Stimulated activated CD4-positive, alpha-beta T cell treated with anti-CD3 and anti-CD28 coated beads, Interleukin-4, amount 100 ng/mL, for 48 hours (primary cell): Measurements from ENCODE around the gene SACM1L.

Experiments
- DNase-seq, 2 donors: peaks; one replicate each; pipeline ENCODE4 v3.0.0-alpha.2; 2020; ENCODE audit warnings: low read depth in 2 of 2

Gene SACM1L

DNA sequence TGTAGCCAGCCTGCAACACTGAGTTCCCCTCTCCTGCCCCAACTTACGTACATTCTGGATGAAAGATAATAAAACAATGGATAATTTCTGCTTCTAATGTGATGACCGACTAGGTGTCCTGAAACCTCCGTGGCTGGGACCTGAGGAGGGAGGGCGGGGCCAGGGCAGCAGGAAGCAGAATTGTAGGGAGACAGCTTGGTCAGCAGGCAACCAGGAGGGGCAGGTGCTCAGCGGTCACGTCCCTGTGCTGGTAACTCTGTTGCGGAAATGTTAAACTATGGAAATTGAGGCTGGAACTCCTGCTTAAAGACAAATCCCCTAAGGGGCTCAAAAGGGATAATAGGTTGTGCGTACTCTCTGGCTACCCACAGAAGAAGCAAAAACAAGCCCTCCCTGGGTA is 76.8 kb downstream of the SACM1L start:
- DNase-seq = no peak

- no peak for DNase-seq
Measured at GRCh38 chr3:45771166-45771775, 82.1 kb downstream of the SACM1L start.

- no peak for DNase-seq
Measured at GRCh38 chr3:45771831-45772230, 82.6 kb downstream of the SACM1L start.

DNA sequence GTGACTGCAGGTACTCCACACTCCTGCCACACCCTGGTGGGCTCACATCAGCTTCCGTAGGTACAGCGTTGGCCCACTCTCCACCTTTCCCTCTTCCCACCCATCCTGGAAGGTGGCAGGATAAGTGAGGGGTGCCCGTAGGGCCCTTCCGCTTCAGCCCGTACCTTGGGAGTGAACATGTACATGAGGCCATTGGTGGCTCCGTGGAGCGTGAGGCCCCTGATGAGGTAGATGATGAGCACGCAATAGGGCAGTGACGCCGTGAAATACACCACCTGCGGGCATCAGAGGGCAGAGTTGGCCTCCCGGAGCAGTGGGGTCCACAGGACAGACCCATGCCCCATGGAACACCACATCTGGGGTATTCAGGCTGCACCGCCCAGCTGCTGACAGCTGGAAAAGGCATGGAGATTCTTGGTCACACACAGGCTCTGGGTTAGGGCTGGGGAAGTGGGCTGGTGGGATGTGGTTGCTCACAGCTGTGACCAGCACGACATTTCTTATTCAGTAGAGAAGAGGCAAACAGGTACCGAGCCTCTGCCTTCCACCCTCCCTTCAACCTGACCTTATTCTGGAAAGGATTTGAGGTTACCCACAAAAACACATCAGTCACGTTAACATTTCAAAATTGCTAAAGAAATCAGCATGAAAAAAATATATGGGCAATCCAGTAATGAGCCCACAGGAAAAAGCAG is 83.3 kb downstream of the SACM1L start:
- DNase-seq = peak in 1 of 2 donors; percentile 11

GRCh38 chr3:45773072-45773471 is 83.9 kb downstream of the SACM1L start:
- DNase-seq = no peak

DNA sequence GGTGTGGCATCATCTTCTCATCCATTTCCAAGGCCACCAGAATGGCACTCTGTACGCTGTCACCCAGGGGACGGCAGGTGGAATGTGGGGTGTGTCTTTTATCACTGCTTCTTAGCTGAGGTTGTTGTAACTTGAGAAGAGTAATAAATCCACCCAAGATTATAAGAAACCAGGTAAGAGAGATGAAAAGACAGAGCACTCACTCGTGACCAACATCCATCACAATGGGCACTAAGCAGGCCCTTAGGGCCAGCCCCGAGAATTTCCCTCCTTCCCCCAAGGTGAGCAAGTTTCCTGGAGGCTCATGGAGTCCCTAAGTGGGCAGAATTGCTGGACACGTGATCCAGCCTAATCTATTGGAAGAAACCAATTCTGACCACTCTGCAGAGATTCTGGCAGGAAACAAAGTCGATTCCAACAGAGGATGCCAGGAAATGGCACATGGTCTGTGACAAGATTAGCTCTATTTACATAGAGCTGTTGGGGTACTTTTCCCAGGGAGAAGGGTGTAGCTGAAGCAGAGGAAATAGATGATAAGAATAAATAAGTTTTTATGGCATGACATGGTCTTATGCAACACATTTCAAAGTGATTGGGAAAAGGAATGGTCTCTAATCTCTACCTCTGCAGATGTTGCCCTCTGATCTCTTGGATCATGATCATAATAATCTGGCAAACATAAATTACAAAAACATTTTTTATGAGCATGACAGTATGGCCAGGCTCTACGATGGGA is 84.7 kb downstream of the SACM1L start:
- DNase-seq = no peak

GRCh38 chr3:45774581-45775521 is 85.7 kb downstream of the SACM1L start:
- no peak for DNase-seq

GRCh38 chr3:45775571-45776300 is 86.5 kb downstream of the SACM1L start:
- no peak for DNase-seq

GRCh38 chr3:45776301-45776595 is 87.1 kb downstream of the SACM1L start:
- DNase-seq = no peak

DNA sequence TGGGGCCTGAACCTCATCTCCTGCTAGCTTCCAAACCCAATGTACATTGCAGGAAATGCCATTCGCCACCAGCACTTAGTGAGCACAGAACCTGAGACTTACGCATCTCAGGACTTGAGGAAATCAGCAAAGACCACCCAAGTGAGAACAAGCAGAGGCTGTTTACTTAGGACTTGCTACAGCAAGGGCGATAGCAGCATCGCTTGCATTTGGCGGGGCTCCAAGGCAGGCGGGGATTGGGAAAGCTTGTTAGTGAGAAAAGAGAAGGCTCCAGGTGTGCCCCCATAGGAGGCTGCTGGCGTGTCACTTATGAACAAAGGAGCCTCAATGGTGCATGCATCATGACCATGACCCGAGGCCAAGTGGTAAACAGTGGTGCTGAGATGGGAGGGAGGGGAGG is 87.4 kb downstream of the SACM1L start:
- DNase-seq = no peak

- no peak for DNase-seq
Measured at GRCh38 chr3:45777111-45777745, 88.0 kb downstream of the SACM1L start.

- no peak for DNase-seq
Measured at GRCh38 chr3:45777746-45778386, 88.7 kb downstream of the SACM1L start.

- no peak for DNase-seq
Measured at GRCh38 chr3:45778761-45779201, 89.6 kb downstream of the SACM1L start.

DNA sequence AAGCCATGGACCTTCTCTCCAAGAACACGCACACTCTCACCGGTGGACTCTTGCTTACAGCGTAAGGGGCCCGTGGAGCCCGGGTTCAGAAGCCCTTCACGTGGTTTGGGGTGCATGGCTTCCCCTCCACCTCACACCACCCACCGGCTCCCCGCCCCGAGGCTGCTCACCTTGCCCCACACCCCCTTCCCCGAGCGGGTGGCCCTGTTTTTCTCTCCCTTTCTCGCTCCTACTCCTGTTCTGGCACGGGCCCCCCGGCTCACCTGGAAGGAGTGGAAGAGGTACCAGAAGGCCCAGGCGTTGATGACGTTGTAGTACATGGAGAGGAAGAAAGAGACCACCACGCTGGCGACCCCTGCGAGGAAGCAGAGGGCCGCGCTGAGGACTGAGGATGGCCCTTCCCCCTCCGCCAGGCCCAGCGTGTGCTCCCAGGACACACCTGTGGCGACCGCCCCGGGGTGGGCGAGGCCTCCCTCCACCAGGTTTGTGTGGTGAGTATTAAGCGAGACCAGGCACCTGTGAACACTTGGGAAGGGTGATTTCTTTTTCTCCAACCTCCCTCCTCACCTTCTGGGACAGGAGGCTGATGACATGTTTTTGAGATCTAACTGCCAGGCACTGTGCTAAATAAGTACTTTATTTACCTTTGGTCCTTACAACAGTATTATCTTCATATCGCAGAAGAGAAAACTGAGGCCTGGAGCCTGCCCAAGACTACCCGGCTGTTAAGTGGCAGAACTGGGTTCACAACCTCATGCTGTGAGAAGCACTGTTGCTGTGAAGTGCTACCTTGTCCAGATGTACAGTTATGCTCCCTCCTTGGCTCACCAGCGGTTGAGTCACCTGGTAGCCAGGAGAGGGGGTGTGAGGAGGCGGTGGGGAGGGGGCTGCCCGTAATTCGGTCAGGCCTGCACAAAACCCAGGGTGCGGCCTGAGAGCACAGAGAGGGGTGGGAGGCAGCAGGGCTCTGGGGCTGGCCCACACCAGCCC is 90.8 kb downstream of the SACM1L start:
- no peak for DNase-seq

GRCh38 chr3:45781271-45781670 is 92.1 kb downstream of the SACM1L start:
- no peak for DNase-seq

DNA sequence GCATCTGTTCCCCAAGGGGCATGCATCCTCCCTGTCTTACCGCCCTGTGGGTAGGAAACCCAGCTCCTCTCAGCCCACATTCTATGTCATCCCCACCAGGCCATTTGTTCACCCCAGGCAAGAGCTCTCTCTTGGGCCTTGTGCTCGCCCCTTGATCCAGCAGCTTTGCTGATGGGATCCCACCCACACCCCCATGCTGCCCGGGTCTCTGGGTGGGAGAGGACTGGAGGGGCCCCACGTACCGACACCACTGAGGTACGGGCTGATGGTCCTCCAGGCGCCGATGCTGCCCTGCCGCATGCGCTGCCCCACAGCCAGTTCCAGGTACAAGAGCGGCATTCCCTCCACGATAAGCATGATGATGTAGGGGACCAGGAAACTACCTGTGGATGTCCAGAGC is 92.6 kb downstream of the SACM1L start:
- DNase-seq = no peak

DNA sequence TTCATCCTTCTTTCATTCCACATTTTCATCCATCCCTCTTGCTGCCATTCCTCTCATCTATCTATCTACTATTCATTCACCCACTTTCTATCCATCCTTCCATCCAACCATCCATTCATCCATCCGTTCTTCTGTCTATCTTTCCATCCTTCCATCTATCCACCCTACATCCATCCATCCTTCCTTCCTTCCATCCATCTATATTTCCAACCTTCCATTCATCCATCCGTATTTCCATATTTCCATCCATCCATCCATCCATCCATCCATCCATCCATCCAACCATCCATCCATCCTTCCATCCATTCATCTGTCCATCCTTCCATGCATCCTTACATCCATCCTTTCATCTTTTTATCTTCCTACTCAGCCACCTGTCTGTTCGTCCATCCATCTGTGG is 93.2 kb downstream of the SACM1L start:
- no peak for DNase-seq

GRCh38 chr3:45783667-45784066 is 94.5 kb downstream of the SACM1L start:
- no peak for DNase-seq

DNA sequence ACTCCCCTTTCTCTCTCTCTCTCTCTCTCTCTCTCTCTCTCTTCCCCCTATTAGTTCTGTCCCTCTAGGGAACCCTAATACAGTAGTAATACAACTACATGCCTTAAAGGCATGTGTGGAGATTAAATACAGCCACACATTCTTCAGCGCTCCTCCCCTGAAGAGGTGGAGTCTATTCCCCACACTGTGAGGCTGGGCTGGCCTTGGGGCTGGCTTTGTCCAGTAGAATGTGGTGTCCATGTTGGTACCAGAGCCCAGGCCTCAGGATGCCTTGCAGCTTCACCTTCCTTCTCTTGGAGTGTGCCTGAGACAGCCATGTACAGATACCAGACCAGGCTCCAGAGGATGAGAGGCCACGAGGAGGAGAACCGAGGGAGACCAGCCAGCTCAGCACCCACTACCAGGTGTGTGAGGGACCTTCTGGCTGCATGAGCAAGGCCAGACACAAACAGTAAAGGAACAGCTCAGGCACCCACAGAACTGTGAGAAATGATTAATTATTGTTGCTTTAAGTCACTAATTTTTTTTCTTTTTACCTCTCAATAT is 96.5 kb downstream of the SACM1L start:
- no peak for DNase-seq
